Measurements from ENCODE around the gene DDX25. TPM values are rescaled to one million over a fixed set of nuclear protein-coding genes. Genes with fewer than 3 reads are reported as not detected.

The DDX25 gene
- total RNA-seq, 1 experiment from 2014 or later, result not detected

DNA sequence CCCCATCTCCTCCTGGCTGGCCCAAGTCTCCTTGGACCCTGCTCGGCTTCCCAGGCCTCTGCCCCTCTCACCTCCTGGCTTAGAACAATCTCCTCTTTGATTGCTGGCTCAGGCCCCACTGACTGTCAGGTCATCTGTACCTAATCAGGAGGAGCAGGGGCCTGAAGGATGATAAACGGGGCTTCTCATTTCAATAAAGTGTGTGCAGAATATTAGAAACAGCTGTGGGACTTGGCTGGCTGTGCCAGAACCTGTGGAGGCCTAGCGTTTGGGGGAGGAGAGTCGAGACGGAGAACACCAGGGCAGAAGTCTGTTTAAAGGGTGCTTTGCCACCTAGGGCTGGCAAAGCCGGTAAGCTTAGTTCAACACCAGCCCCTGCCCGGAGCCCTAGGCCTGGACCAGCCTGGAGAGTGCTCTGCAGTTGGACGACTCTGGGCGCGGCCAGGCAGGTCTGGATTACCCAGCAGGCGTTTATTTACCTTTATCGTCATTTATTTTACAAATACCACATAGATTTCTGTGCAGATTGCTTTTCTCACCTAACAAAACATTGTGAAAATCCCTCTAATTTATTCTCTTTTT is 31.4 kb downstream of the DDX25 start:
- no peak for DNase-seq (ENCODE audit: low spot score)

DNA sequence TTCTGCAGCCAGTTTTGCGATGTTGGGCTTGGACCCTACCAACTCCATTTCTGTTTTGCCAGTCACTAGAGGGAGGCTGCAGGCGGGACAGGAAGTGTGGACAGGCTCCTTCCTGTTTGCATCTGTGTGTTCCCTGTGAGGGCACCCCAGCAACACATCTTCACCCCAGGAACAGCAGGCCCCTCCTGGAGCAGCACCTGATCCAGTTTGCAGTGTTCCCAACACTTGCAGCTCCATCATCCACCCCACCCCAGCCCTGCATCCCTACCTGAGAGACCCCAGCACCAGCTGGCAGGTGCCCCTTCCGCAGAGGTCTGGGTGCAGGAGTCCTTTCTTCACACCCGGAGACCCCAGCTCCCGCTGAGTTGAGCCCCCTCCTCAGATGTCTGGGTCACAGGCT is 34.1 kb downstream of the DDX25 start:
- DNase-seq (ENCODE audit: low spot score), result no peak

DNA sequence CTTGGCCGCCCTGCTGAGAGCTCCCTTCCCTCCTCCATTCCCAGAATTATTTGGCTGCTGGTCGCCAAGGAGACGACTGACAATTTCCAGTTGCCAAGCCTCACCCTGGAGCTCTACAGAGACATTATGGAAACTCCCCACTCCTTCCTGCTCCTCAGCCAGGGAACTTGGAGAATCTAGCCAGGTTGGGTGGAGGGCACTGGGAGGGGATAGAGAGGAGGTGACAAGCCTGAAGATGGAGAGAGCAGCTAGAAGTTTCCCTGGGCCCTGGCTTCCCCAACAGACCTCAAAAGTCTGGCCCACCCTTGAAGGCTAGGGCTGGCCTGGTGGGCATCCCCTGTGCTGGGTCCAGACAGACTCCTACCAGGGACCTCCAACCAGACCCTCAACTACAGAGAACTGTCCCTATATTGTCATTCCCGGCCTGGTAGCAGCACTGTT is 34.8 kb downstream of the DDX25 start:
- DNase-seq (ENCODE audit: low spot score), result no peak

DNA sequence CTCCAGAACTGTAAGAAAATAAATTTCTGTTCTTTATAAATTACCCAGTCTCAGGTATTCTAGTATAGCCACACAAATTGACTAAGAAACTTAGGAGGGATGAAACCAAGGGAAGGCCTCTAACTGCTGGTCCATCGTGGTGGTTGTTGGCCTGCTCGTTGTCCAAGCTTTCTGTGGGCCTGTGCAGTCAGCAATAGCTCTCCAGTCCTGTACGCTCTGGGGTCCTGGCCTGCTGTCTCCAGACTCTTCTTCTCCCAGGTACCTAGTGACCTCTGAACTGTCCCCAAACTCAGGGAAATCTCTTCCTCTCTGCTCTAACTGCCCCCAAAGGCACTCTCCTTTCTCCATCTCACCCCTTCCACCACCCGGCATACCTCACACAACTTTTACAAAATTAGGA is 35.8 kb downstream of the DDX25 start:
- DNase-seq (ENCODE audit: low spot score), result no peak

DNA sequence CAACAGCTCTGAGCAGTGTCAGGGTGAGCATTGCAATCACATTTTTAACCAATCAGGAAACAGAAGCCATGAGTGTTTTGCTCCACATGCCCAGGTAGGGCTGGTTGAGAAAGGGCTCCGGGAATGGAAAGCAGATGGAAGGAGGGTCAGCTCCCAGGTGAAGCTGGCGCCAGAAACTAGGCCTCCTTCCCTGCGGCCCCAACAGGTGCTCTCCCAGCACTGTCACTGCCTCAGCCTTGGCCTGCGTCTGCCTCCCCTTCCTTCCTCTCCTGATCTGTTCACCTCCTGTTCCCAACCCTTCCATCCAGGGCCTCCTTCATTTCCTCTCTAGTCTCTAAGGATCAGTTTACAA is 36.9 kb downstream of the DDX25 start:
- no peak for DNase-seq (ENCODE audit: low spot score)

DNA sequence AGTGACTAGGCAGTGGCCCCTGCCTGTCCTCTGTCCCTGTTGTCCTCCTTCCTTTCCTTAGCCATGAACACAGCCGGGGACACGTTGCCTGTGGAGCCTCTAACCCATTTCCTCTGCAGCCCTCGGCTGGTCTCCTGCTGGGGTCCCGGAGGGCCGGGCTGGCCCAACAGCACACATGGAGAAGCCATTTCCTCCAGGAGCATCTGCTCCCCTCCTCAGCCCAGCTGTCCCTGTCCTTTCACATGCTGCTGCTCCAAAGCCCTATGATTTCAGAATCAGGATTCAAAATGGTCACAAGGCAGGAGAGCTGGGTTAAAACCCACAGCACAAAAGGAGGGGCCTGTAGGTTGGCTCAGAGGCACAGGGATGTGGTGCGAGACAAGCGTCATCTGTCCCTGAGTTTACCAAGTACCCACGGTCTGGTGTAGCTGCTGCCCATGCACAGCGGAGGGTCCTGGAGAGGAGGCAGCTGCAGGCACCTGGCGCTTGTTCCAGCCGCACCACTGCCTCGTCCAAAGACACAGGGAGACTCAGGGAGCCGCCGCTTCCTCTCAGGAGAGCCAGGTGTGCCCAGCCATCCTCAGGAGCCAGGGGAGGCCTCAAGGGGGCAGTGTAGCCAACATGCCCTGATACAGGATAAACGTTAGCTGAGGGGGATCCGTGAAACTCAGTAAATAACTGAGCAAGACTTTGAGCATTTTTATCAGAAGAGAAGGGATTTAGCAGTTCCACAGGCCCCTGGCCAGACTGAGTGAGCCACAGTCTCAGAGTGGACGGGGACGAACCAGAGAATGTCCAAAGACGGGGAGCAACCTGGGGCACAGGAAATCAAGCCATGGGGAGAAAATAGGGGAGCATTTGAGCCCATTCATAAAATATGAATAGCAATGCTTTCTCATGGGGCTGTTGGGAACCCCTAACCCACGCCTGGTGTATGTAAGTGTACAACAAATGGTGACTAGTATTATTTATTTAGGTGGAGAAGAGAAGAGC is 37.6 kb downstream of the DDX25 start:
- DNase-seq (ENCODE audit: low spot score), result peak; percentile 16

DNA sequence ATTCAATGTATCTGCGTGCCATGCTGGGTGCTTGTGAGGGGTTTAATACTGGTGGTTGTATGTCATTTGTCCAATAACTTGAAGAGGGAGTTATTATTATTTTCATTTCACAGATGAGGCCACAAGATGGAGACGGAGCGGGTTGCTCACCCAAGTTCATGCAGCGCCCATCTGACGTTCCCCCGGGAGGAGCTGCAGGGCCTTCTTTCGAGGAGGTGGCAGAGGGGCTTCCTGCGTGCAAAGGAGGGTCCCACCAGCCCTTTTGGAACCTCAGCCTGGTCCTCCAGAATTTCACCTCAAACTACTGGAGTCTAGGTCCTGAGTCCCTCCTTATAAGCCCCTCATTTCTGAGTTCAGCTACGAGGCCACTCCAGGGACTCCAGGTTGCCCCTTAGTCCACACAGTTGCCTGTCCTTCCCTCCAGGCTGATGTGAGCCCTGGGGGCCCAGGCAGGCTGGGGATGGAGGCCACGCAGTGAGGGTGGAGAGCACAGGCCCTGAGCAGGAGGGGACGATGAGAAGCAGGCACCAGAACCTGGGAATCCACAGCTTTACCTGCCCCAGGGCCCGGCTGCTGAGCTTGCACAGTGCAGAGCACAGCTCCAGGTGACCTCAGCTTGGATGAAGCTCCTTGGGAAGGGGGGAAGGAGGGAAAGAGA is 38.6 kb downstream of the DDX25 start:
- DNase-seq (ENCODE audit: low spot score), result no peak

DNA sequence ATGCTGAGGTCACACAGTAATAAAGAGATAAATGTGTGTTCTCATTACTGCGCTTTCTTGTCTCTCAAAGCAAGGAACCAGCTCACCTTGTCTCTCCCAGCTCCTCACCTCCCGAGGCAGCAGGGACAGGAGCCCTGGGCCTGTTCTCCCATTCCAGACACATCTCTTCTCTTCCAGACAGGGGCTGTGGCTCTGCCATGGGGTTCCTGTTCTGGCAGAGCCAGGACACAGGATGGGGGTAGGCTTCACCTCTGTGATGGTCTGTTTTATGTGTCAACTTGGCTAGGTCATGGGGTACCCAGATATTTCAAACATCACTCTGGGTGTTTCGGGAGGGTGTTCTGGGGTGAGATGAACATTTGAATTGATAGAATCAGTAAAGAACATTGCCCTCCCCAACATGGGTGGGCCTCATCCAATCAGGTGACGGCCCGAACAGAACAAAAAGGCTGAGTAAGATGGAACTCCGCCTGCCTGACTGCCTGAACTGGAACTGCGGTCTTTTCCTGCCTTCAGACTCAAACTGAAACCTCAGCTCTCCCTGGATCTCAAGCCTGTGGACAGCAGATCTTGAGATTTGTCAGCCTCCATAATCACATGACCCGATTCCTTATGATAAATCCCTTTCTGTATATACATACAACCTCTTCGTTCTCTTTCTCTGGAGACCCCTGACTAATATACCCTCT is 39.5 kb downstream of the DDX25 start:
- DNase-seq (ENCODE audit: low spot score), result no peak

DNA sequence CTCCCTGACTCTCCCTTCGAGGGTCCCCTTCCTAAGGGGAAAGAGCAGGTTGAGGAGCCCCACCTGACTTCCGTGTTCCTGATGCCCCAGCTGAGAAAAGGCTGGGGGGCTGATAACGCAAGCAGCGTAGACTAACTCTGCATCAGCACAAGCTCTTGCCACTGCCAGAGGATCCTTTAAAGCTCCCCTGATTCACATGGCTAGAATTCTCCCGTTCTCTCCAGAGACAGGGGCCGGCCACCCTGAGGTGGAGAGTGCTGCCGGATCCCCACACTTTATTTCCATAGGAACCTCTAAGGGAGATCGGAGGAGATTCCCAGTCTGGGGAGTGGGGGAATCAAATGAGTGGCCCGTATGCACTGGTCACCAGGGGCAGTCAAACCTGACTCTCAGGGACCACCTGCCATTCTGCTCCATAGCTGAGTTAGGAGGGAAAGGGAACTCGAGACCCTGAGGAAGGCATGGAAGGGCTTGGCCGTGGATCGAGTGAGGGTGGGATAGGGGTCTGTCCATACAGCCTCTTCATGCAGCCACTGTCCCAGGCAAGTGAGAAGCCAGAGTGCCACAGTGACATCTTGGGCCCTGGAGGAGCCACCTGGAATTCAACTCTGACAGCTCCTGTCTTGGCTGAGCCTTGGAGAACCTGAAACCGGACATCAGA is 40.2 kb downstream of the DDX25 start:
- no peak for DNase-seq (ENCODE audit: low spot score)

DNA sequence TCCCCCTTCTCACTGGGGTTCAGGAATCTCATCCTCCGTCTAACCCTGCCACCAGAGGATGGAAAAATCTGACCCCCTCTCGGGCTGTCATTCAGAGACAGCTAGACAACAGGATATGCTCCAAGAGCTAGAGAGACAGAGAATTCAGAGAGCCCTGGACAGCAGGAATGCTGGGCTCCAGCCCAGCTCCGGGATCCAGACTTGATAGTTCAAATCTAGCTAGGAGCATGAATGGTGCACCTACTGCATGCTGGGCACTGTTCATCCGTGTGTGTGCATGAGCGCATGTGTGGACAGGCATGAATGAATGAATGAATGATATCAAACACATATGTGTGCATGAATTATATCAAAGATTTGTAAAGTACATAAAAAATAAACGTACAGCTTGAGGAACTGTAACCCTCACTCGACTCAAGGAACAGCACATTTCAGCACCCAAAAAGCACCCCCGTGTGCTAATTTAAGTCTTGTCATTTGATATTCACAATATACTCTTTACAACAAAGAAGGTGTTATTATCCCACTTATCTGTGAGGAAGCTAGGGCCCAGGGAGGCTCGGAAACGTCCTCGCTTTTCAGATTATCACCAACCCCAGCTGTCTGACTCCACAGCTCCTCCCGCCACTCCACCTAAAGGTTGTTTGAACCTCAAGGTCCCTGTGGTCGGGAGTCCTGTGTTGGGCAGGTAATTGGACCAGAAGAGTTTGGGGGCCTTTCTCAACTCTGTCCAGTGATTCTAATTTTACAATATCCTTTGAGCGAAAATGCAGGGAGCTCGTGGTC is 40.9 kb downstream of the DDX25 start:
- no peak for DNase-seq (ENCODE audit: low spot score)

DNA sequence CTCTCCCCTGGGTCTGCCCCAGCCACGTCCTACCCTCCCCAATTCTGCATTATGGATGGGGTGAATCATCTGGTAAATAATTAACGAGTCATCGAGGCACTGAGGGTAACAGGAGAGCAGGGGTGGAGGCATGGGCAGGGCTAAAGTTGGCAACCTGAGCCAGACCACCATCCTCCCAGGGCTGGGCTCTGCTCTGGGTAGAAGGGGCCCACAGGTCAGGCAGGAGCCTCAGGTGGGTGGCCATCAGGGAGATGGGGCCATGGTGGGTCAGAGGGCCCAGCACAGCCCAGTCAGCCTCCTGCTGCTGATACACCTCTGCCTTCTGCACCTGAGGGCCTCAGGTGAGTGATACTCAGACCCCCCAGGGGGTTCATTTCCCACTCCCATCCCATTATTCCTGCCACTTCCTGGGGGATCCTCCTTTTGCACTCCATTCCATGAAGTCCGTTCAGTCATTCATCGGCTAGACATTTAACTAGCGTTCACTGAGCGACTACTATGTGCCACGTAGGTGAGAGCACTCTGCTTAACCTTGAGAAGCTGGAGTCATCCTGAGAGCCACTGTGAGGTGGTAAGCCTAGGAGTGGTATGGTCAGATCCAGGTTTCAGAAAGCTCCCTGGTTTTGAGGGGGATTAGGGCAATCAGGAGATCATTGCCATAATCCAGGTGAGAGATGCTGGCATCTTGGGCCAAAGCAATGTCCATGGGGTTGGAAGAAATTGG is 41.7 kb downstream of the DDX25 start, which contains the start of gene VSIG10L2:
Gene VSIG10L2 (plus strand): TSS at position 248 of the 724 bp plus-strand sequence. CDS start 12 bp downstream, at position 260.
- DNase-seq (ENCODE audit: low spot score), result no peak

DNA sequence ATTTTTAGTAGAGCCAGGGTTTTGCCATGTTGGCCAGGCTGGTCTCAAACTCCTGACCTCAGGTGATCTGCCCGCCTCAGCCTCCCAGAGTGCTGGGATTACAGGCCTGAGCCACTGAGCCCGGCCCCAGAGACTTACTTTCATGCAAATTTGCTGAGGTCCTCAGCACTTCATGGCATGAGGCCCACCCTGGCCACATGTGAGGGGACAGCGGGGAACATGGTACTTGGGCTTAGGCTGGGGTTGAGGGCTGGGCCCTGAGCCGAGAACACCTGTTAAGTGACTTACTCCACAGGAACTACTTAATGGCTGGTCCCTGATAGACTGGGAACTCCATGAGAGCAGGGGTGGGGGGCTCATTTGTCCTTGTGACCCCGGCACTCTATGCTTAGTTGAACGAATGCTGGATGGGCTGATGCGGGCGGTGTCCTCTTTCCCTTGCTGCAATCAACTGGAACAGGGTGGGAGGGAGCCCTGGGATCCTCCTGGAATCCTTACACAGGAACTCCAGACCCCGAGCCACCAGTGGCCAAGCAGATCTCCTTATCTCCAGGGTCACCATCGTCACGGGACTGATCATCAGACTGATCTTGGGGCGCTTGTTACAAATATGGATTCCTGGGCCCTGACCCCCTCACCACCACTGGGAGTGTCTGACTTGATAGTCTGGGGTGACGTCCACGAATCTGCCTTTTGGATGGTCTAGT is 42.6 kb downstream of the DDX25 start:
- DNase-seq (ENCODE audit: low spot score), result no peak

DNA sequence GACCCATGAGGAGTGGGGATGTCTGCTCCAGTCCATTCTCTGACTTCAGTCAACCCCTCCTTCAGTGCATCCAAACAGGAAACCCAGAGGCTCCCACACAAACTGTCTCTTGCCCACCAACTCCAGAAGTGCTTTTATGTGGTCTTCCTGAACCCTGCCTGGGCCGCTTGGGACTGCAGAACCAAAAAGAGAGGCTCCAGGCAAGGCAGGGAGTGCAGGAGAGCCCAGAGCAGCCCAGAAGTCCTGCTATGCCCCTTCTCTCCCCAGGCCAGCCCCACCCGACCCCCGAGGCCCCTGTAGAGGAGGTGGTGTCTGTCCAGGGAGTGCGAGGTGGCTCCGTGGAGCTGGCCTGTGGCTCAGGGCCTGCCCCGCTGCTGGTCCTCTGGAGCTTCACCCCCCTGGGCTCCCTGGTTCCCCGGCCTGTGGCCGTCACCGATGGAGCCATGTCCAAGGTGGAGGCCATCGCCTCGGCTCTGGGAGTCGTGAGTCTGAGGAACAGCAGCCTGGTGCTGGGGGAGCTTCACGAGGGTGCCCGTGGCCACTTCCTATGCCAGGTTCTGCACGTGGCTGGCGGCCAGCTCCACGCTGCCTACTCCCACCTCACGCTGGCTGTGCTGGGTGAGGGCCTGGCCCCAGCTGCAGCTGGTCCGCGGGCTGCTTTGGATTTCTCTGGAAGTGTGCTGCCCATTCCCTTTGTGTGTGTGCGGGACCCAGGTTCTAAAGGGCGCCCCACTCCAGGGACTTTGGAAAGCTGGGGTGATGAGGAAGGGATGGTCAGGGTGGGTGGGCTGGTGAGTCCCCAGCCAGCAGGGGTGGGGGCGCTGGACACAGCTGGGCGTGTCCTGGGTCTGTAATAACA is 43.3 kb downstream of the DDX25 start:
- DNase-seq (ENCODE audit: low spot score), result no peak

DNA sequence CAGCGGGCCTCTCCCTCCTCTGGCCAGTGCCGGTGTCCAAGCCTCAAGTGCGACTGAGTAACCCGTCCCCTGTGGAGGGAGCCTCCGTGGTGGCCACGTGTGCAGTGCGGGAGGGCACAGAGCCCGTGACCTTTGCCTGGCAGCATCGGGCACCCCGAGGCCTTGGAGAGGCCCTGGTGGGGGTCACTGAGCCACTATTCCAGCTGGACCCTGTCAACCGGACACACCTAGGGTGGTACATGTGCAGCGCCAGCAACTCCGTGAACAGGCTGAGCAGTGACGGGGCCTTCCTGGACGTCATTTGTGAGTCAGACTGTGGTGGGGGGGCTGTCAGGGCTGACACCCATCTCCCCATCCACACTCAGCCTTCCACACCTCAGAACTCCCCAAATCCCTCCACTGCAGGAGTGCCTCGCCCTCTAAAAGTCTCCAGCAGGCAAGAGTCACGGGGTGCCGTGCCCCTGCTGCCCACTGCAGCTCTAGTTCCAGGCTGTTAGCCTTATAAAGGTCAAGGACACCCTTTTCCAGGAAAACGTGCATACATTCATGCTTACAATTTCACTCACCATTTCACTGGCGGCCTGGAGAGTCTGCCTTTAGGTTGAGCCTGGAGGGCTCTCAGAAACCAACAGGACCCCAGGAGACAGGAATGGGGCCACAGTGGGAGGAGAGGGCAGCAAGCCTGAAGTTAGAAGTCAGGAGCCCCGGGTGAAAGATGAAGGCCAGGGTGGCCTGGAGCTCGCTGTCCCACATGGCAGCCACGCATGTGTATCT is 44.2 kb downstream of the DDX25 start:
- no peak for DNase-seq (ENCODE audit: low spot score)

DNA sequence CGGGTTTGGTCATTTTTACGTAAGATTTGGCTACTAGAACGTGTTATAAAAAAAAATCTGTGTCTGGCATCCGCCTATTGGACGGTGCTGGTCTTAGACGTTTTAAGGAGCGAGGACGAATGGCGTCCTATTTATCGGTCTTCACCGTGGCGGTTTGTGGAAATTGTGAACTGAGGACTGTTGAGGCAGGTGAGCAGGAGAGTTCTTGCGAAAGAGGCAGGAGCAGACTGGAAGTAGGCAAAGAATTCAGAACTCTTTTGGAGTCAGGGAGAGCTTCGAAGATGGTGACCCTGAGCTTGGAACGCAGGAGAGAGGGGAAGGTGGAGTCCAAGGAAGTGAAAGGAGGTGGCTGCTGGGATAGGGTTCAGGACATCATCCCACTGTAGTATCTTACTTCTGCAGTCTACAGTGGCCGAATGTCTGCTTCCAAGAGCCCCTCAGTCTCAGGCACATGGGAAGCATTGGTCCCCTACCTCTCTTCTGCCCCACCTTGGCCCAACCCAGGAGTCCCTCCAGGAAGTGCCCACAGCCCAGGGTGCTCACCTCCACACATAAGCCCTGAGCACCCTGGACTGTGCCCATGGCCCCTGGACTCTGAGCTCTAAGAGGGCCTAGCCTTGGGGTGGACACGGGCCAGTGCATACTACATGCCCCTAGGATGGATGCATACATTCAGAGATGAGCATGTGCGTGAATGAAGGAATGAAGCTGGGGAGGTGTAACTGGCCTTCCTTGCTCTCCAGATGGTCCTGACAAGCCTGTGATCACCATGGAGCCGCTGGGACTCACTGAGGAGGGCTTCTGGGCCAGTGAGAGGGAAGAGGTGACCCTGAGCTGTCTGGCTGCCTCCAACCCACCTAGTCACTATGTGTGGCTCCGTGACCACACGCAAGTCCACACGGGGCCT is 45.2 kb downstream of the DDX25 start:
- no peak for DNase-seq (ENCODE audit: low spot score)

DNA sequence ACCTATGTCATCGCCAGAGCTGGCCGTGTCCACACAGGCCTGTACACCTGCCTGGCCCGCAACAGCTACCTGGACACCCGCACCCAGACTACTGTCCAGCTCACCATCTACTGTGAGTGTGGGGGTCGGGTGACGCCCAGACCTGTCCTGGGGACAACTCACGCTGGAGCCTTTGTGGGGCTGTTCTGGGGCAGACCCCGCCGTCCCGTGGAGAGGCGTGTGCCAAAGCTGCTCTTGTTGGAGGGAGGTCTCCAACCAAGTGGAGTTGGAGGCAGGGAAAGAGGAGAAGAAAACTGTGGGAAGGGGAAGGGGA is 45.8 kb downstream of the DDX25 start:
- no peak for DNase-seq (ENCODE audit: low spot score)

All from A172 (cell line).